Mesothelial cell of epicardium (in vitro differentiated cells): Measurements from ENCODE around the gene IL12B. TPM values are rescaled to one million over a fixed set of nuclear protein-coding genes. Genes with fewer than 3 reads are reported as not detected.
"Not testable (repeated sequence)": the region's sequence is repeated elsewhere in the genome, so short reads cannot be mapped to it uniquely, and the experiment has no call there.

Source experiments
- DNase-seq, 2 experiments: peaks; one replicate each; pipeline ENCODE4 v3.0.0; 2021; ENCODE audit warnings: low spot score in 2 of 2; ENCODE audit not compliant: unreplicated experiment in 2 of 2
- H3K27ac Mint-ChIP-seq: 2 replicates; pipeline ENCODE4 v1.8.0; 2021; ENCODE audit warnings: mixed read lengths
- H3K27me3 Mint-ChIP-seq: 2 replicates; pipeline ENCODE4 v1.8.0; 2021; ENCODE audit warnings: low read depth, mixed read lengths
- H3K36me3 Mint-ChIP-seq: 2 replicates; pipeline ENCODE4 v1.8.0; 2021; ENCODE audit warnings: mixed read lengths
- H3K4me1 Mint-ChIP-seq: 2 replicates; pipeline ENCODE4 v1.8.0; 2021; ENCODE audit warnings: mixed read lengths
- H3K4me3 Mint-ChIP-seq: 2 replicates; pipeline ENCODE4 v1.8.0; 2021; ENCODE audit warnings: mild to moderate bottlenecking, moderate library complexity, mixed read lengths
- H3K9me3 Mint-ChIP-seq: 2 replicates; pipeline ENCODE4 v1.8.0; 2021; ENCODE audit warnings: mixed read lengths
- total RNA-seq: library from RNA; stranded (reverse); gene quantifications from 3 replicates; pipeline ENCODE4 v1.2.1, GENCODE V29; 2021
- TF ChIP-seq, protein P1 (sequence below): fragments of 200-600 bp; sonication (generic); IDR thresholded peaks from one replicate; pipeline ENCODE4 v1.5.0; 2021; ENCODE audit warnings: antibody characterized with exemption; ENCODE audit not compliant: unreplicated experiment

IL12B gene
- total RNA-seq, result not detected in 3 replicates

- TF ChIP-seq, protein P1, sequence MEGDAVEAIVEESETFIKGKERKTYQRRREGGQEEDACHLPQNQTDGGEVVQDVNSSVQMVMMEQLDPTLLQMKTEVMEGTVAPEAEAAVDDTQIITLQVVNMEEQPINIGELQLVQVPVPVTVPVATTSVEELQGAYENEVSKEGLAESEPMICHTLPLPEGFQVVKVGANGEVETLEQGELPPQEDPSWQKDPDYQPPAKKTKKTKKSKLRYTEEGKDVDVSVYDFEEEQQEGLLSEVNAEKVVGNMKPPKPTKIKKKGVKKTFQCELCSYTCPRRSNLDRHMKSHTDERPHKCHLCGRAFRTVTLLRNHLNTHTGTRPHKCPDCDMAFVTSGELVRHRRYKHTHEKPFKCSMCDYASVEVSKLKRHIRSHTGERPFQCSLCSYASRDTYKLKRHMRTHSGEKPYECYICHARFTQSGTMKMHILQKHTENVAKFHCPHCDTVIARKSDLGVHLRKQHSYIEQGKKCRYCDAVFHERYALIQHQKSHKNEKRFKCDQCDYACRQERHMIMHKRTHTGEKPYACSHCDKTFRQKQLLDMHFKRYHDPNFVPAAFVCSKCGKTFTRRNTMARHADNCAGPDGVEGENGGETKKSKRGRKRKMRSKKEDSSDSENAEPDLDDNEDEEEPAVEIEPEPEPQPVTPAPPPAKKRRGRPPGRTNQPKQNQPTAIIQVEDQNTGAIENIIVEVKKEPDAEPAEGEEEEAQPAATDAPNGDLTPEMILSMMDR, result no peak
- Mint-ChIP-seq H3K36me3 (no peaks in the 10 kb centered on the region), H3K9me3 (no peaks in the 10 kb centered on the region), H3K27me3 (peaks cover 53% of the 10 kb centered on the region), H3K4me3 (peak within 1 kb of the TSS; percentile 78), H3K4me1 (peaks cover 4% of the 10 kb centered on the region), H3K27ac (no peak within 1 kb of the TSS)
- DNase-seq, result no peak
Measured at GRCh38 chr5:159330131-159330800, at the start of gene IL12B. Gene IL12B (minus strand): TSS chr5:159330487. CDS start chr5:159326782, 3,705 bp downstream.

DNA sequence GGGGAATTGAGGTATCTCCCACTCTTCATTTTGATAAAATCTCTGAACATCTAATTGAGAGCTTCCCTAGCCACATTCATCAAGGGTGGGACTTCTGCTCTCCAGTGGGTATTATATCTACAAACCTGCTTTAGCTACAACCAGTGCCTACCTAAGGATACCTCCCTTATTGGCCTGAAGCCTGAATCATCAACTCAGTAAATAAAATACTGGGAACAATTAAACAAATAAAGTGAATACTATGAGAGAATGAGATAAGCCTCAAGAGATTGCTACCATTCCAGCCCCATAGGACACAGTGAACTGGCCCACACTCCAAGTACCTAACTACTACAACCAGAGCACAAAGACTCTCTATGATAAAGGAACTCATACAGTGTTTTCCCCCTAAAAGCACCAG lies 47.4 kb upstream of the IL12B start:
- DNase-seq, result no peak
- H3K27ac Mint-ChIP-seq, result no peak overlapping the region
- H3K9me3 Mint-ChIP-seq, result peaks cover 68% of the 10 kb centered on the region
- peaks cover 5% of the 10 kb centered on the region for H3K36me3 Mint-ChIP-seq
- no peaks in the 10 kb centered on the region for H3K4me1 Mint-ChIP-seq
- no peaks in the 10 kb centered on the region for H3K27me3 Mint-ChIP-seq
- H3K4me3 Mint-ChIP-seq, result no peak overlapping the region
- TF ChIP-seq, protein P1, result no peak

DNA sequence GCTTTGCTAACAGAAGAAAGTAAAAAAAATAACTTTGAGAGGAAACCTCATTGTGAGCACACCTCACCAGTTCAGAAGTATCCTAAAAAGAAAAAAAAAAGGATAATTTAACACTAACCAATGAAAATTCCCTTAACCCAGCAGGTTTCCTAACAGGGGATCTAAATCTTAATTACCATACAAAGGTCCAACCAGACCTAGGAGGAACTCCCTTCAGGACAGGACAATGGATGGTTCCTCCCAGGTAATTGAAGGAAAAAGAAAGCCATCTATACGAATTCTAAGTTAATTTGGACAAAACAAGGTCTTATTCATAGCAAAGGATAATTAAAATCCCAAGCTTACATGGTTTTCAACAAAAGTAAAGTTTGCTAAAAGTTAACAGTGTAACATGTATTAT lies 37.6 kb upstream of the IL12B start:
- H3K9me3 Mint-ChIP-seq, result peaks cover 12% of the 10 kb centered on the region
- not testable (repeated sequence) for DNase-seq, H3K4me1 Mint-ChIP-seq, H3K4me3 Mint-ChIP-seq, H3K27me3 Mint-ChIP-seq, H3K27ac Mint-ChIP-seq, H3K36me3 Mint-ChIP-seq

DNA sequence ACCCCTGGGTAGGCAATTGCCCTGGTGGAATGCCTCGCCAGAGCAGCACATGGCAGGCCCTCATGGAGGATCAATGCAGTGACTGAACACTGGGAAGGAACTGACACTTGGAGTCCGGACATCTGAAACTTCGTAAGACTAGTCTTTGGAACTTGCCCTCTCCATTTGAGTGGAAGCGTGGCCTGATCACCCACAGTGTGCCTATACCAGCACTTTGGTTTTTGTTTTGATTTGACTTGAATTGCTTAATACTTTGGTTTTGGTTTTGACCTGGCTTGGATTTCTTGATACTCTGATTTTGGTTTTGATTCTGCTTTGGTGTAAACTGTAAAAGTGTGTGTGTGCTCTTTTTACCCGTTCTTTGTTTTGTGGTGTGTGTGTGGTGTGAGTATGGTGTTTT lies 36.5 kb upstream of the IL12B start:
- not testable (repeated sequence) for H3K9me3 Mint-ChIP-seq, H3K36me3 Mint-ChIP-seq, H3K4me1 Mint-ChIP-seq, H3K27ac Mint-ChIP-seq, H3K27me3 Mint-ChIP-seq, DNase-seq, H3K4me3 Mint-ChIP-seq

DNA sequence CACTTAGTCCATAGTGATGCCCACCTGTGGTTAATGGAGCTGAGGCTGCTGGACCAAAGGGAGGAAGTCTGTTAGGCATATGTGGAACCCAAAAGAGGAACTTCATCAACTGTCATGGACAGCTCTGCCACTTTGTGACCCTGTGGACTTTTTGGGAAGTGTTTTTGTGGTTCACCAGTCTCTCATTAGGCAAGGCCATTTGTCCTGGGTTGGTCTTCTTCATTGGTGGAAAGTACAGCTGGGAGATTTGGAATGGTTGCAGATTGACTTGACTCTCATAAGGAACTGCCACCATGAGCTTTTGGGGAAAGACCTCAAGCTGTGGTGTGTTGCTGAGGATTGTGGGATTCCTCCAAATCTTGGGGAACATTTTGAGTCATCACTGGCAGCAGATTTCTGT lies 31.9 kb upstream of the IL12B start:
- Mint-ChIP-seq H3K4me3 (no peak overlapping the region), H3K27me3 (peaks cover 2% of the 10 kb centered on the region), H3K9me3 (peaks cover 9% of the 10 kb centered on the region), H3K36me3 (no peaks in the 10 kb centered on the region), H3K4me1 (no peaks in the 10 kb centered on the region), H3K27ac (no peak overlapping the region)
- TF ChIP-seq, protein P1, result no peak
- no peak for DNase-seq

DNA sequence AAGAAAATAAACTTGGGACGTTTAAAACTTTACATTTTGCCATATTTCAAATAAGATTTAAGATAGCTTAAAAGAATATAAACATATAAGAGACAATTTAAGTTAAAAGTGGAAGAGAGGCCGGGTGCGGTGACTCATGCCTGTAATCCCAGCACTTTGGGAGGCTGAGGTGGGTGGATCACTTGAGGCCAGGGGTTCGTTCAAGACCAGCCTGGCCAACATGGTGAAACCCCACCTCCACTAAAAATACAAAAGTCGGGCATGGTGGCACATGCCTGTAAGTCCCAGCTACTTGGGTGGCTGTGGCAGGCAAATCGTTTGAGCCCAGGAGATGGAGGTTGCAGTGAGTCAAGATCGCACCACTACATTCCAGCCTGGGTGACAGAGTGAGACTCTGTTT lies 29.6 kb upstream of the IL12B start:
- not testable (repeated sequence) for H3K27ac Mint-ChIP-seq, H3K36me3 Mint-ChIP-seq, H3K4me3 Mint-ChIP-seq, H3K27me3 Mint-ChIP-seq, DNase-seq, H3K9me3 Mint-ChIP-seq, H3K4me1 Mint-ChIP-seq

GRCh38 chr5:159359408-159359807 lies 29.1 kb upstream of the IL12B start:
- H3K4me3 Mint-ChIP-seq, result no peak overlapping the region
- DNase-seq, result no peak
- H3K27ac Mint-ChIP-seq, result no peak overlapping the region
- H3K4me1 Mint-ChIP-seq, result no peaks in the 10 kb centered on the region
- H3K27me3 Mint-ChIP-seq, result peaks cover 6% of the 10 kb centered on the region
- peaks cover 4% of the 10 kb centered on the region for H3K9me3 Mint-ChIP-seq
- no peaks in the 10 kb centered on the region for H3K36me3 Mint-ChIP-seq
- TF ChIP-seq, protein P1, result no peak
